Natural killer cell (primary cell): ENCODE results near the gene NKX6-2. TPM values are rescaled to one million over a fixed set of nuclear protein-coding genes. Genes with fewer than 3 reads are reported as not detected.

ENCODE experiments used
- ATAC-seq, 3 donors: fragments of 150-1000 bp in 2 of 3; fragments of 200-7000 bp in 1 of 3; cut with Tn5 transposase; 1 replicate in 1 of 3; 2 replicates in 2 of 3; pipeline ENCODE4 v1.10.0; 2021; ENCODE audit warnings: mild to moderate bottlenecking in 2 of 3, moderate library complexity in 2 of 3
- DNase-seq, 2 donors: peaks; one replicate each; pipeline versions ENCODE4 v3.0.0 to v3.0.0-alpha.2; 2013 to 2021; ENCODE audit warnings: mixed read lengths in 1 of 2
- H3K27ac ChIP-seq: one replicate; pipeline ENCODE4 v1.5.1; 2013; ENCODE audit warnings: mild to moderate bottlenecking, low read length
- H3K27me3 ChIP-seq: one replicate; pipeline ENCODE4 v1.6.1; 2013; ENCODE audit warnings: low read length; ENCODE audit not compliant: control insufficient read depth, insufficient read depth
- H3K36me3 ChIP-seq: one replicate; pipeline ENCODE4 v1.6.1; 2013; ENCODE audit warnings: low read length; ENCODE audit not compliant: control insufficient read depth, insufficient read depth
- H3K4me1 ChIP-seq: one replicate; pipeline ENCODE4 v1.6.1; 2013; ENCODE audit warnings: low read length; ENCODE audit not compliant: control insufficient read depth, insufficient read depth
- H3K4me3 ChIP-seq: one replicate; pipeline ENCODE4 v1.5.1; 2013; ENCODE audit warnings: low read length
- H3K9me3 ChIP-seq: one replicate; pipeline ENCODE4 v1.6.1; 2013; ENCODE audit warnings: low read length; ENCODE audit not compliant: control insufficient read depth, insufficient read depth
- H3K27ac Mint-ChIP-seq, 2 donors: one replicate each; pipeline ENCODE4 v1.8.0; 2022; ENCODE audit warnings: mild to moderate bottlenecking in 2 of 2, mixed read lengths in 2 of 2, moderate library complexity in 1 of 2
- H3K27me3 Mint-ChIP-seq, 2 donors: one replicate each; pipeline ENCODE4 v1.8.0; 2022; ENCODE audit warnings: low read depth in 2 of 2, mixed read lengths in 2 of 2
- H3K36me3 Mint-ChIP-seq: one replicate; pipeline ENCODE4 v1.8.0; 2022; ENCODE audit warnings: mixed read lengths
- H3K4me1 Mint-ChIP-seq, 2 donors: one replicate each; pipeline ENCODE4 v1.8.0; 2022; ENCODE audit warnings: mixed read lengths in 2 of 2
- H3K4me3 Mint-ChIP-seq: one replicate; pipeline ENCODE4 v1.8.0; 2022; ENCODE audit warnings: mild to moderate bottlenecking, moderate library complexity, mixed read lengths
- H3K9me3 Mint-ChIP-seq, 2 donors: one replicate each; pipeline ENCODE4 v1.8.0; 2022; ENCODE audit warnings: mixed read lengths in 2 of 2
- WGBS: methylation state at CpG from one replicate; pipeline ENCODE4 v1.1.7; 2013; ENCODE audit warnings: missing lambda C conversion rate; ENCODE audit not compliant: insufficient coverage; 5-methylcytosine and 5-hydroxymethylcytosine counted together
- intact Hi-C: fragments of 100-400 bp; cut with micrococcal nuclease; formaldehyde crosslinking; loops from one replicate; pipeline ENCODE4 v1.14.2; 2022
- total RNA-seq, 4 donors: library from RNA; stranded (reverse); fragments of 120-200 nt in 1 of 4; gene quantifications; one replicate each; pipeline versions ENCODE4 v1.2.3 to v1.2.4, GENCODE V29; 2013 to 2022
- TF ChIP-seq, protein P1 (sequence below): fragments of 200-600 bp; IDR thresholded peaks from one replicate; pipeline ENCODE4 v1.8.0; 2022; ENCODE audit warnings: antibody characterized with exemption

Gene NKX6-2
- total RNA-seq, 3 donors from 2014 or later (not counting 1 experiment from before 2014, with no cell fraction given): not detected

- DNase-seq: no peak
- WGBS: 98% methylated on average over 11 of the region's 11 CpGs
Measured at GRCh38 chr10:132804287-132804686, 18.3 kb upstream of the NKX6-2 start.

GRCh38 chr10:132803416-132804210 is 17.7 kb upstream of the NKX6-2 start:
- Mint-ChIP-seq H3K4me3 (no peak overlapping the region), H3K36me3 (no peaks in the 10 kb centered on the region), H3K27me3 (no peaks in the 10 kb centered on the region), H3K9me3 (no peaks in the 10 kb centered on the region), H3K27ac (no peak overlapping the region), H3K4me1 (no peaks in the 10 kb centered on the region)
- 90% methylated on average over 34 of the region's 34 CpGs for WGBS
- no peak overlapping the region for H3K27ac ChIP-seq
- ATAC-seq (no peak), DNase-seq (no peak)
- no peaks in the 10 kb centered on the region for H3K36me3 ChIP-seq
- H3K4me1 ChIP-seq: no peaks in the 10 kb centered on the region
- H3K4me3 ChIP-seq: no peak overlapping the region
- no peaks in the 10 kb centered on the region for H3K27me3 ChIP-seq
- H3K9me3 ChIP-seq: peaks cover 4% of the 10 kb centered on the region
- TF ChIP-seq, protein P1, sequence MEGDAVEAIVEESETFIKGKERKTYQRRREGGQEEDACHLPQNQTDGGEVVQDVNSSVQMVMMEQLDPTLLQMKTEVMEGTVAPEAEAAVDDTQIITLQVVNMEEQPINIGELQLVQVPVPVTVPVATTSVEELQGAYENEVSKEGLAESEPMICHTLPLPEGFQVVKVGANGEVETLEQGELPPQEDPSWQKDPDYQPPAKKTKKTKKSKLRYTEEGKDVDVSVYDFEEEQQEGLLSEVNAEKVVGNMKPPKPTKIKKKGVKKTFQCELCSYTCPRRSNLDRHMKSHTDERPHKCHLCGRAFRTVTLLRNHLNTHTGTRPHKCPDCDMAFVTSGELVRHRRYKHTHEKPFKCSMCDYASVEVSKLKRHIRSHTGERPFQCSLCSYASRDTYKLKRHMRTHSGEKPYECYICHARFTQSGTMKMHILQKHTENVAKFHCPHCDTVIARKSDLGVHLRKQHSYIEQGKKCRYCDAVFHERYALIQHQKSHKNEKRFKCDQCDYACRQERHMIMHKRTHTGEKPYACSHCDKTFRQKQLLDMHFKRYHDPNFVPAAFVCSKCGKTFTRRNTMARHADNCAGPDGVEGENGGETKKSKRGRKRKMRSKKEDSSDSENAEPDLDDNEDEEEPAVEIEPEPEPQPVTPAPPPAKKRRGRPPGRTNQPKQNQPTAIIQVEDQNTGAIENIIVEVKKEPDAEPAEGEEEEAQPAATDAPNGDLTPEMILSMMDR: no peak
- intact Hi-C loops: no loop called here

More at GRCh38 chr10:132804287-132804686, 18.3 kb upstream of the NKX6-2 start:
- no peaks in the 10 kb centered on the region for H3K27me3 Mint-ChIP-seq
- no peak overlapping the region for H3K27ac Mint-ChIP-seq
- peaks cover 4% of the 10 kb centered on the region for H3K9me3 ChIP-seq
- no peaks in the 10 kb centered on the region for H3K4me1 Mint-ChIP-seq
- no peaks in the 10 kb centered on the region for H3K36me3 Mint-ChIP-seq
- no peaks in the 10 kb centered on the region for H3K4me1 ChIP-seq
- H3K36me3 ChIP-seq: no peaks in the 10 kb centered on the region
- no peaks in the 10 kb centered on the region for H3K9me3 Mint-ChIP-seq
- ATAC-seq: no peak
- H3K4me3 Mint-ChIP-seq: no peak overlapping the region
- no peaks in the 10 kb centered on the region for H3K27me3 ChIP-seq
- no peak overlapping the region for H3K4me3 ChIP-seq
- intact Hi-C loops: no loop called here
- no peak overlapping the region for H3K27ac ChIP-seq
- TF ChIP-seq, protein P1: no peak

GRCh38 chr10:132802694-132803320 is 16.9 kb upstream of the NKX6-2 start:
- Mint-ChIP-seq H3K9me3 (no peaks in the 10 kb centered on the region), H3K36me3 (no peaks in the 10 kb centered on the region), H3K27ac (no peak overlapping the region), H3K27me3 (no peaks in the 10 kb centered on the region), H3K4me1 (no peaks in the 10 kb centered on the region), H3K4me3 (no peak overlapping the region)
- TF ChIP-seq, protein P1: no peak
- no peak for ATAC-seq
- DNase-seq: no peak
- no peaks in the 10 kb centered on the region for H3K36me3 ChIP-seq
- H3K4me3 ChIP-seq: no peak overlapping the region
- 87% methylated on average over 16 of the region's 16 CpGs for WGBS
- no peaks in the 10 kb centered on the region for H3K4me1 ChIP-seq
- H3K27me3 ChIP-seq: no peaks in the 10 kb centered on the region
- intact Hi-C loops: no loop called here
- H3K27ac ChIP-seq: no peak overlapping the region
- H3K9me3 ChIP-seq: peaks cover 4% of the 10 kb centered on the region
